ENCODE data around the gene NTRK3. TPM values are rescaled to one million over a fixed set of nuclear protein-coding genes. Genes with fewer than 3 reads are reported as not detected.

Gene NTRK3
- total and polyA plus RNA-seq, 2 of the 8 experiments (the other 6 are each of a cell fraction or from before 2014, with no cell fraction given), result 4.5 to 6.8 TPM

DNA sequence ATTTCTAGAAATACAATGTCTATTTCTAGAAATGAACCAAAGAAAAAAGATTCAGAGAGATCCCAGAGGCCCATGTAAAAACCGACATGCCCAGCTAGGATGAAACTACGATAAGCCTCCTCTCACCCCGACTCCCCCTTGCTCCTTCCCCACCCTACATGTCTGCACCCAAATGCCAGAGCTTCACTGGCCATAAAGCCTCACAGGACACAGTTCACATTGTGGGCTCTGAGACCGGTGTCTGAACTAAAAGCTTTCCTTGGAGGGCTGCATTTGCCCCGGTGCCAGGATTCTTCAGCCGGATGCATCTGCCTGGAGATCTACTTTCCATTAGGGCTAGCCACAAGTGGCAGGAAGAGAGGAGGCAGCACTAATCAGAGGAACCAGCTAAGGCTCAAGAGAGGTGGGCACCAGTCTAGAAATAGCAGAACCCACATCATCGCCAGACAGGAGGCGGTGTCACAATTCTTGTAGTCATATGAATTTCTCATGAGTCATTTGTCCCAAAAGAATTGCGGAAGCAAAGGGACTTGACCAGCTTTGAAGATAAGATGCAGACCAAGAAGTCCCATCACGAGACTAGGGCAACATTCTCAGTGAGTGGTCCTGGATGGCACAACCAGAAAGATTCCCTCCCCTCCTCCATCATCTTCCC lies 353.6 kb downstream of the NTRK3 start:
- Histone ChIP-seq H3K79me2 (ENCODE audit: control insufficient read depth in 1 of 2, insufficient read depth in 2 of 2, low read length in 2 of 2) (no peaks in the 10 kb centered on the region), H2BK120ac (replicated peaks; ENCODE audit: low read depth, low read length) (no peak overlapping the region), H3K9ac (replicated peaks in 1 of 4; ENCODE audit: extremely low read depth in 1 of 4, low read depth in 3 of 4, low read length in 3 of 4) (no peak overlapping the region), H4K91ac (replicated peaks; ENCODE audit: insufficient read length, low read length) (no peak overlapping the region), H3K56ac (replicated peaks; ENCODE audit: insufficient read length, low read depth, low read length) (no peak overlapping the region), H2BK12ac (ENCODE audit: low read depth, low read length) (no peak overlapping the region), H2BK5ac (ENCODE audit: low read depth, low read length) (no peak overlapping the region), H2BK15ac (ENCODE audit: low read length) (no peak overlapping the region), H4K8ac (ENCODE audit: extremely low read depth, insufficient read depth, low read length) (no peak overlapping the region), H2AK5ac (ENCODE audit: low read depth, low read length) (no peak overlapping the region), H2AFZ (ENCODE audit: low read length) (no peak overlapping the region), H3K79me1 (ENCODE audit: low read depth, low read length) (no peaks in the 10 kb centered on the region; the same call in 1 of the 2 replicates), H3K14ac (ENCODE audit: insufficient read length) (no peak overlapping the region), H3K9me3 (ENCODE audit: insufficient read depth in 2 of 2, low read depth in 1 of 2, low read length in 1 of 2) (no peaks in the 10 kb centered on the region), H3K18ac (ENCODE audit: extremely low read depth, low read length) (no peak overlapping the region), H3K36me3 (ENCODE audit: control insufficient read depth in 2 of 4, insufficient read depth in 4 of 4, low read length in 3 of 4) (no peaks in the 10 kb centered on the region), H3K27ac (ENCODE audit: low read depth, low read length) (no peak overlapping the region), H3K23ac (ENCODE audit: insufficient read length) (no peak overlapping the region), H3K4ac (replicated peaks; ENCODE audit: insufficient read length, low read depth, low read length) (no peak overlapping the region), H3K4me3 (ENCODE audit: extremely low read depth in 1 of 4, insufficient read depth in 2 of 4, low read depth in 3 of 4, low read length in 4 of 4) (no peak overlapping the region), H3K23me2 (ENCODE audit: low read depth, low read length) (no peaks in the 10 kb centered on the region), H3K27me3 (replicated peaks in 1 of 4; ENCODE audit: control insufficient read depth in 3 of 4, extremely low read depth in 1 of 4, insufficient read depth in 3 of 4, low read length in 3 of 4) (no peaks in the 10 kb centered on the region), H4K20me1 (replicated peaks in 1 of 2; ENCODE audit: control insufficient read depth in 1 of 2, insufficient read depth in 2 of 2, low read length in 2 of 2) (no peaks in the 10 kb centered on the region), H3K4me2 (ENCODE audit: insufficient read depth in 1 of 2, low read depth in 2 of 2, low read length in 2 of 2) (no peak overlapping the region), H3K4me1 (replicated peaks in 1 of 4; ENCODE audit: control insufficient read depth in 3 of 4, insufficient read depth in 4 of 4, low read length in 3 of 4) (no peaks in the 10 kb centered on the region), H4K5ac (ENCODE audit: insufficient read length, low read depth, low read length) (no peak overlapping the region), H2BK20ac (ENCODE audit: low read length) (no peak overlapping the region)
- POLR2A ChIA-PET (ENCODE audit: partially characterized antibody), result no interaction called here
- TF ChIP-seq JUND (IDR thresholded peaks at IDR 0.05; ENCODE audit: low read length) (no peak), CBX5 (IDR thresholded peaks at IDR 0.05; ENCODE audit: low read depth, low read length) (no peak), SIN3A (conservative IDR thresholded peaks at IDR 0.05 in 1 of 2, IDR thresholded peaks at IDR 0.05 in 1 of 2; ENCODE audit: low read depth in 1 of 2, low read length in 2 of 2) (no peak), YY1 (IDR thresholded peaks at IDR 0.05; ENCODE audit: low read depth, low read length) (no peak), CREB1 (IDR thresholded peaks at IDR 0.05) (no peak), EGR1 (IDR thresholded peaks at IDR 0.05; ENCODE audit: borderline replicate concordance, low read depth, low read length) (no peak), CHD1 (IDR thresholded peaks at IDR 0.05; ENCODE audit: low read depth, low read length) (no peak), EZH2 (IDR thresholded peaks at IDR 0.05; ENCODE audit: low read depth, low read length, severe bottlenecking) (no peak), ZNF274 (IDR thresholded peaks at IDR 0.05; ENCODE audit: borderline replicate concordance, extremely low read depth, low read length) (no peak), POLR2A (IDR thresholded peaks at IDR 0.05; ENCODE audit: control extremely low read depth in 1 of 2, low read depth in 2 of 2, low read length in 2 of 2) (no peak), TAF1 (IDR thresholded peaks at IDR 0.05; ENCODE audit: low read depth, low read length) (no peak)
- TF ChIP-seq, protein P1, sequence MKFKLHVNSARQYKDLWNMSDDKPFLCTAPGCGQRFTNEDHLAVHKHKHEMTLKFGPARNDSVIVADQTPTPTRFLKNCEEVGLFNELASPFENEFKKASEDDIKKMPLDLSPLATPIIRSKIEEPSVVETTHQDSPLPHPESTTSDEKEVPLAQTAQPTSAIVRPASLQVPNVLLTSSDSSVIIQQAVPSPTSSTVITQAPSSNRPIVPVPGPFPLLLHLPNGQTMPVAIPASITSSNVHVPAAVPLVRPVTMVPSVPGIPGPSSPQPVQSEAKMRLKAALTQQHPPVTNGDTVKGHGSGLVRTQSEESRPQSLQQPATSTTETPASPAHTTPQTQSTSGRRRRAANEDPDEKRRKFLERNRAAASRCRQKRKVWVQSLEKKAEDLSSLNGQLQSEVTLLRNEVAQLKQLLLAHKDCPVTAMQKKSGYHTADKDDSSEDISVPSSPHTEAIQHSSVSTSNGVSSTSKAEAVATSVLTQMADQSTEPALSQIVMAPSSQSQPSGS (IDR thresholded peaks at IDR 0.05; ENCODE audit: low read length), result no peak
- FAIRE-seq, result no peak
- no peak for DNase-seq (ENCODE audit: low read depth in 1 of 2, low spot score in 2 of 2)
- CTCF ChIA-PET (ENCODE audit: partially characterized antibody), result no interaction called here
- 89% methylated on average over 10 of the region's 10 CpGs; no CpG with 5 or more reads in 1 of the 2 experiments for WGBS, 2 experiments (ENCODE audit: extremely low coverage in 1 of 2, insufficient coverage in 1 of 2, insufficient read length in 1 of 2, insufficient replicate concordance in 2 of 2, low coverage in 1 of 2, low lambda C conversion rate in 2 of 2, missing lambda C conversion rate in 1 of 2)
